Neural cell (in vitro differentiated cells): ENCODE measurements around the gene SYTL5.

Source experiments
- CTCF ChIP-seq: fragments of 450-650 bp; IDR thresholded peaks from 2 replicates; pipeline ENCODE4 v1.5.1; 2014; ENCODE audit warnings: antibody characterized with exemption, mild to moderate bottlenecking, moderate library complexity; ENCODE audit not compliant: poor library complexity, severe bottlenecking
- EP300 ChIP-seq: fragments of 450-650 bp; conservative IDR thresholded peaks from 2 replicates; pipeline ENCODE4 v1.6.1; 2014; ENCODE audit warnings: antibody characterized with exemption, mild to moderate bottlenecking, moderate library complexity; ENCODE audit not compliant: poor library complexity, severe bottlenecking
- POLR2AphosphoS5 ChIP-seq: IDR thresholded peaks from 2 replicates; pipeline ENCODE4 v1.6.1; 2012
- RAD21 ChIP-seq: fragments of 450-650 bp; conservative IDR thresholded peaks from 2 replicates; pipeline ENCODE4 v1.6.1; 2014; ENCODE audit warnings: antibody characterized with exemption, mild to moderate bottlenecking, moderate library complexity
- TAF1 ChIP-seq: IDR thresholded peaks from 2 replicates; pipeline ENCODE4 v1.6.1; 2012; ENCODE audit warnings: low read depth

GRCh38 chrX:38170556-38170955 is 164.2 kb downstream of the SYTL5 start:
- TF ChIP-seq CTCF (no peak), TAF1 (no peak), POLR2AphosphoS5 (no peak), RAD21 (no peak), EP300 (no peak)
